AG08395 (cell line): ENCODE measurements around the gene ASB1.

ENCODE experiments used
- DNase-seq: peaks from one replicate; pipeline ENCODE4 v3.0.0; 2012; ENCODE audit warnings: mixed read lengths, low spot score

Gene ASB1

GRCh38 chr2:238444242-238444641 lies 17.5 kb downstream of the ASB1 start:
- DNase-seq = no peak

GRCh38 chr2:238445409-238446190 lies 18.9 kb downstream of the ASB1 start:
- no peak for DNase-seq

GRCh38 chr2:238446371-238446770 lies 19.6 kb downstream of the ASB1 start:
- DNase-seq = no peak

GRCh38 chr2:238448031-238448955 lies 21.6 kb downstream of the ASB1 start:
- DNase-seq = no peak

- DNase-seq = no peak
Observed at GRCh38 chr2:238449241-238449640, 22.5 kb downstream of the ASB1 start.

- DNase-seq = peak; percentile 83
Observed at GRCh38 chr2:238449909-238450417, 23.2 kb downstream of the ASB1 start.

- DNase-seq = no peak
Observed at GRCh38 chr2:238450440-238450861, 23.7 kb downstream of the ASB1 start.

GRCh38 chr2:238453842-238454241 lies 27.1 kb downstream of the ASB1 start:
- DNase-seq = no peak

GRCh38 chr2:238456449-238456848 lies 29.7 kb downstream of the ASB1 start:
- DNase-seq = no peak

- no peak for DNase-seq
Observed at GRCh38 chr2:238456970-238457926, 30.5 kb downstream of the ASB1 start.

GRCh38 chr2:238457927-238458324 lies 31.2 kb downstream of the ASB1 start:
- DNase-seq = peak; percentile 27

GRCh38 chr2:238458651-238459050 lies 31.9 kb downstream of the ASB1 start:
- DNase-seq = peak; percentile 34

- peak; percentile 75 for DNase-seq
Observed at GRCh38 chr2:238459081-238459629, 32.4 kb downstream of the ASB1 start.

- DNase-seq = no peak
Observed at GRCh38 chr2:238461051-238461450, 34.3 kb downstream of the ASB1 start.

- DNase-seq = no peak
Observed at GRCh38 chr2:238461491-238461890, 34.8 kb downstream of the ASB1 start.

- no peak for DNase-seq
Observed at GRCh38 chr2:238461916-238462315, 35.2 kb downstream of the ASB1 start.

- DNase-seq = peak; percentile 55
Observed at GRCh38 chr2:238462782-238463396, 36.2 kb downstream of the ASB1 start.

GRCh38 chr2:238464389-238464788 lies 37.7 kb downstream of the ASB1 start:
- DNase-seq = no peak

- DNase-seq = no peak
Observed at GRCh38 chr2:238465487-238466242, 38.9 kb downstream of the ASB1 start.

- DNase-seq = no peak
Observed at GRCh38 chr2:238466243-238466756, 39.6 kb downstream of the ASB1 start.
